NCI-H187 treated with DMSO at 0.1 percent for 48 hours (cell line): ENCODE measurements around the gene NUAK1.

Experiments
- DNase-seq: peaks from one replicate; lab custom pipeline; 2025; lab: John Stamatoyannopoulos, UW

The NUAK1 gene

DNA sequence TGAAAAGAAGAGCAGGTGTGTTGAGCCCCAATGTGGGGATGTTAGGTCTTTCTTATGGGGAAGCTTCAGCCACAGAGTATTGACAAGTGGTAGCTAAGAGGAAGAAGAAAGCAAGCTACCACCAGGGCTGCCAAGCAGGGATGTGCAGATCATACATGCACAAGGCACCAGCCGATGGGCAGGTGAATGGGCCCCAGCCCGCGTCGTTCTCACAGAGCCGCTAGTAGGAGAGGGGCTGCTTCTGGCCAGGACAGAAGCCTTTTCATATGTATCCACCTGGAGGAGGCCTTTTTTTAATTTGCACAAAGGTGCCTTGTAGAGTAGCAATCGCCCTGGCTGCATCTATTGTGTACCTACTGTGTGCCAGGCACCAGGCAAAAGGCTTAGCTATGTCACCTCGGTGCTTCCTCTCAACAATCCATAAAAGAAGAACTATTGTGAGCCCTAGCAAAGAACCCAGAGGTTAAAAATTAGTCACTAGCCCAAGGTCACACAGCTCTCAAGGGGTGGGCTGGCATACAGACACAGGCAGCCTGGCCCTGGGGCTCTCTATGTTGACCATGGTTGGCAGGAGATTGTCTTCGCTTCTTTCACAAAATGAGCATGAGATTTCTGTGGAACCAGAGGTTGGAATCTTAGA, 8.2 kb downstream of the NUAK1 start:
- DNase-seq: no peak

DNA sequence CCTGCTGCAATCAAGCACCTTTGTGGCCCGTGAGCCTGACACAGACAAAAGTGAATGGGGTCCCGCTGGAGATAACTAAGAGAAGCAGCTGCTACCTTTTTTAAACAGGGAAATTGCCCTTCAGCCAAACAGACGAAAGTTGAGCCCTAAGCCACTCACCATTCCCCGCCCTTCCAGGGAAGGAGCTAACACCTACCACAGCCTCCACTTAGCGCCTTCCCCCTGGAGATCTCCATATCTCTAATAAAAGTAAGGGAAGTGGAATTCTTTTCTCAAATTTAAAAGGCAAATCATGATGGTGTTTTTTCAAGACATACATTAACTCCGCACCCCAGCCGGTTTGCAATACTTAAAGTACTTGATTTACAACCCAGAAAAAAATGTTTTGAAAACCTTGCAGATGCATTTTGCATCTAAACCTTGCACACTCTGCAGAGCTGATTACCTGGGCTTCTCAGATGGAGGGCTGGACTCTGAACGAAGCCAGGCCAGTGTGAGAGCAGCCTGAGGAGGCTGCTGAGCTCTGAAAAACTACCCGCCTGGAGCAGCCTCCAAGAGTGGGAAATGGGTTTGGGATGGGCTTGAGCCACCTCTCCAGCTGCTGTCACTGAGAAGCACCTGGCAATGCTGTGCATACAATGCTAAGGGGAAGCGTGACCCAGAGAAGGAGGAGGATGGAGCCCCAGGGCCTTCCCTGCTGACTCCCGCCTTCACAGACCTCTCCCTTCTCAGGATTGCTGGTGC, 10.0 kb downstream of the NUAK1 start:
- peak; percentile 90 for DNase-seq

DNA sequence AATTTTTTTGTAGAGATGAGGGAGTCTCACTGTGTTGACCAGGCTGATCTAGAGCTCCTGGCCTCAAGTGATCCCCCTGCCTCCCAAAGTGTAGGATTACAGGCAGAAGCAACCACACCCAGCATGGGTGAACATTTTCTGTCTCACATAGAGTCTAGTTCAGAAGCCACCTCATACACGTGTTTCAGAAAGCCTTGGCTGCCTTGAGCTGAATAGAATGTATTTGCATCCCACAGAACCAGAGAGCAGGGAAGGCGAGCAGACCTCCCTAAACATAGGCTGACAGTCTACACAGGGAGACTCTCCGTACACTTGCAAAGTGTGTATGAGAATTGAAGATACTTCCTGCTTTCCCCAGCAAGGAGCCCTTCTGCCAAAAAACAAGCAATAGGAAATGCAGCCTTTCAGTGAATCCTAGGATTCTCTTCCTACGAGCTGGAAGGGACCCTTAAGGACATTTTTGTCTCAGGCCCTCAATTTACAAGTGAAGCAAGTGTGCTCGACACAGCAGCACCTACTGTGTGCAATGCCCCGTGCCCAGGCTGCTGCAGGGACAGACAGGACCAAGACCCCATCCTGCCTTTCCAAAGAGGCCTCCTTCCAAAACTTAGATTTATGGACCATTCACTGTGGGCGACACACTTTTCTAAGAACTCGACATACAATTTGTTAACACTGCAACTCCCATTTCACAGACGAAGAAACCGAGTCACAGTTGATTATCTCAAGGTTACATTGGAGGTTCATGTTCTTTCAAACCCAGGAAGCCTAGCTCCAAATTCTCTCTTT, 11.2 kb downstream of the NUAK1 start:
- no peak for DNase-seq

DNA sequence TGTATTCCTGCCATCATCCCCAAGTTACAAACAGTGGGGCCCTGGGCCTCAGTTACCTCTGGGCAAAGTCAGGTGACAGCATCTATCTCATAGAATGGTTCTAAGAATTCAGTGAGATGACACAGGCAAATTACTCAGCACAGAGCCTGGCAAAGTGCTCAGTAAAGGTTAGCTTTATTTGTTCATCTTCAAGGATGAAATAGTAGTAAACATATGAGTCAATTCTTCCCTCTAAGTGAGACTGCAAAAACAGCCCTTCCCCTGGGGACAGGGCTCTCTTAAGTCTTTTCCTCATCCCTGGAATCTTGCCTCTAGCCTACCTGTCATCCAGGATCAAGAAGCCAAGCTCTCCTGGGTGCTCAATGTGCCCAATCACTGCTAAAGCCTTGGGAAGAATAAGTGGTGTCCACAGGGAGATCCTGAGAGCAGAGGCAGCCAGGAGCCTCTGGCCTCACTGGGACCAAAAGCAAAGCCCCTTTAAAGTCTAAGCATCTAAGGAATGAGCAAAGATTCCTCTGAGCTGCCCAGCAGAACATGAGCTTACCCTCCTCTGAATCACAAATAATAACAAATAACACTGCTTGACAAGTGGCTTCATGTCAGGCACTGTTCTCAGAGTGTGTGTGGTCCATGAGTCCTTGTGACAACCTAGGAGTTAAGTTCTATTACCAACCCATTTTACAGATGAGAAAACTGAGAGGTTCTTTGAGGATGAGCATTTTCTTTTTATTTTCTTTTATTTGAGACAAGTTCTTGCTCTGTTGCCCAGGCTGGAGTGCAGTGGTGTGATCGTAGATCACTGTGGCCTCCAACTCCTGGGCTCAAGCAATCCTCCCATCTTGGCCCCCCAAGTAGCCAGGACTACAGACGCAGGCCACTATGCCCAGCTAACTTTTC, 12.1 kb downstream of the NUAK1 start:
- no peak for DNase-seq

DNA sequence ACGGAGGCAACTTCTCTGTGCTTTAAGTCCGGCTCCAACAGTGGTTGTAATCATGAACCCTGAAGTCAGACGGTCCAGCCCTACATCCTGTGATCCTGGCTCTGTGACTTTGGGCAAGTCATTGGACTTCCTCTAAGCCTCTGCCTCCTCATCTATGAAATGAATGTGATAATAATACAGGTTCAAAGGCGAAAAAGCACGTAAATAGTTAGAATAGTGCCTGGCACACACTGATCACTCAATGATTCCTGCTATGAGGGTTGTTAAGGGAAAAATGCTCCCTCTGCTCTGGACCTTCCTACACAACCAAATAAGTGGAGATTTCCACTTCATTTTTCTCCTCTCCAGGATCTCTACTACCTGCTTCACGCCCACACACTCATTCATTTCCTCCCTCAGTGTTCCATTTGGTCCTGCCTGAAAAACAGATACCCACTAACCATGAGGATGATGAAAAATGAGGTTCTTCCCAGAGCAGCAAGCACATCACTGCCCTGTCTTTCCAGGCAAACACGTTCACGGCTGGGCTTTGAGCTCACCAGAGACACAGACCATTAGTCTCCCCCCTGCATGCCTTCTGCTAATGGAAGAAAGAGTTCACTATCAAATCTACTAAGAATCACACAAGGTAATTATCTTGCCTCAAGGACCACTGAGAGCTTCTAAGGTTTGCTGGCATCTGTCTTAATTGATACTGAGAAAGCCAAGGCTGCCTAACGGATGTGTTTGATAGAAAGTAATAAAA, 13.2 kb downstream of the NUAK1 start:
- DNase-seq: no peak

DNA sequence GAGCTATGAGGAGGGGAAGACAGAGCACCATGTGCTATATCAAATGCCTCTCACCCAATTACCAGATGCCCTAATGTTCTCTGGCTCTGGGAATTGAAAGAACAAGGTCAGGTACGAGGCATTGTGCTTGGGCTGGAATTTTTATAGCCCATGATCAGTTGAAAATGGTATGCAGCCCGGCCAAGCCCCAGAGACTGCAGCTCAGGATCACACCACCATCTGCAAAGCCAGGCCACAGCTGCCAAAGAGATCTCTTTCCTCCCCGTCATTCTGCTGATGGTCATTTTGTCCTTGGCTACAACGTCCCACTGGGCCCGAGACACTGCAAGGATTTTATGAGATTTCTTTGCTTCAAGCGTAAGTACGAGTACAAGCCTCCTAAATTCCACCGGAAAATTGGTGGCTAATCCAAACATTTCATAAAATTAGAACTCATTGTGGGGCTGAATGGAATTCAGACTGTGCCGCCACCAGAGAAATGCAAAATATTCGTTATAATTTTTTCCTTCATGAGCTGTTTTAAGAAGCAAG, 15.1 kb downstream of the NUAK1 start:
- DNase-seq: no peak

DNA sequence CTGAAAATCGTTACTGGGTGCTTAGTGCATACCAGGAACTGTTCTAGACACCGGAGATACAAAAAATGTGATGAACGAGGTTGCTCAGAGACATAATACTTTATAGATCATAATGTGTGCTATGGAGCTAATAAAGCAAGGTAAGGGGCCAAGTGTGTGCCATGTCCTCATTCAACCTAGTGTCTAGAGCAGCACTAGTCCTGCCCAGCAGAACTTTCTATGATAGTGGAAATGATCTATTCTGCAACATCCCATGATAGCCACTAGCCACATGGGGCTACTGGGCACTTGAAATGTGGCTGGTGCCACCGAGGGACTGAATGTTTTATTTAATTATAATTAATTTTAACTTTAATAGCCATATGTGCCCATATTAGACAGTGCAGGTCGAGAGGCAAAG, 15.6 kb downstream of the NUAK1 start:
- DNase-seq: no peak

DNA sequence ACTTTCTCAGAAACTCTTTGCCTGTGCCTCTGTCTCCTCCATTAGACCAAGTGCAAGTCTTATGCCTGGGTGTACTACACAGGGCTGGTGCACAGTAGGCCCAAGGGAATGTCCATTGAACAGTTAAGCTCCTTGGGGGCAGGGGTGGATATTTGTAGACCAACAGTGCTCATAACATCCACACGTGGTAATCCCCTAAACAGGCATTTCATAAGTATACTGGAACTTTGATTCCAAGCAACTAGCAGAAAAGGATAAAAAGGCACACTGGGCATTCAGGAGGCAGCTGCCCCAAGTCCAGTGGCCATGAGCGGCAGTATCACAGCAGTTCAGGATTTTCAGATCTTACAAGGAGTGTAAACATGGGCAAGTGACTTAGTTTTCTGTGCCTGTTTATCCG, 16.8 kb downstream of the NUAK1 start:
- DNase-seq: no peak

DNA sequence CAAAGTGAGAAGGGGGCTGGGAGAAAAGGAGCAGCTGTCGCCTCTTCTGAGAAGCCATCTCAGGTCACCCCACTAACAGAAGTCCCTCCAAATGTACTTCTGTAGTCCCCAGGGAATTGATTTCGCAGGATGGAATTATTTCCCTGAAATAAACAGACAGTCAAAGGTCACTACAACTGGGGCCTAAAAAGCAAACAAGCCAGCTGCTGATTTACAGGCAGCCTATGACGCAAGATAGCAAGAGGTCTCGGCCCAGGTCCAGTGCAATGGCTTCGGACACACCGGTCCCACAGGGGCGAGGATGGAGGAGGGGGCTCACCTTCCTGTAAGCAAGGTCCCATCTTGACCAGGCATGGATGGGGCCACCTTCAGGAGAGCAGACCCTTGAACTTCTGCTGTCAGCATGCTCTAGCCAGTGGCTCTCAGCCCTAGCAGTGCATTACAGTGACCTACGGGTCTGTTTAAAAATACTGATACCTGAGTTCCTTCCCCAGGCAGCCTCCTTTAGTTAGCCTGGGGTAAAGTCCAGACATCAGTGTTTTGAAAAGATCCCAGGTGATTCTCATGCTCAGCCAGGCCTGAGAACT, 18.1 kb downstream of the NUAK1 start:
- no peak for DNase-seq

DNA sequence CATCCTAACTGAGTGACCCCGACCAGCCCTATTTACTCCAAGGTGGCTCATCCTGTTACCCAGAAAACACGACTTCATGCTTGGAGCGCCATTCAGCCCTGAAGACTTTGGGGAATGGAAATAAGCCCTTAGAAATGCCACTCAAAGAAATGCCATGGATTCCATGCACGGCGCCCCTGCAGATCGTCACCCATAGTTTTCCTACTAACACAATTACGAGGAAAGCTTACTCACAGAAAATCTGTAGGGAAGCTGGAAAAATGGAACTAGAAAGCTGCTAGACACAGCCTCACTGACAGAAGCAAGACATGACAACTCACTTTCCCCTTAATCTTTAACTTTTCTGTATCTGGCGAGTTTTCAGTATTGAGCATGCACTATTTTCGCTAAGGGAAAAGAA, 19.5 kb downstream of the NUAK1 start:
- DNase-seq: no peak

DNA sequence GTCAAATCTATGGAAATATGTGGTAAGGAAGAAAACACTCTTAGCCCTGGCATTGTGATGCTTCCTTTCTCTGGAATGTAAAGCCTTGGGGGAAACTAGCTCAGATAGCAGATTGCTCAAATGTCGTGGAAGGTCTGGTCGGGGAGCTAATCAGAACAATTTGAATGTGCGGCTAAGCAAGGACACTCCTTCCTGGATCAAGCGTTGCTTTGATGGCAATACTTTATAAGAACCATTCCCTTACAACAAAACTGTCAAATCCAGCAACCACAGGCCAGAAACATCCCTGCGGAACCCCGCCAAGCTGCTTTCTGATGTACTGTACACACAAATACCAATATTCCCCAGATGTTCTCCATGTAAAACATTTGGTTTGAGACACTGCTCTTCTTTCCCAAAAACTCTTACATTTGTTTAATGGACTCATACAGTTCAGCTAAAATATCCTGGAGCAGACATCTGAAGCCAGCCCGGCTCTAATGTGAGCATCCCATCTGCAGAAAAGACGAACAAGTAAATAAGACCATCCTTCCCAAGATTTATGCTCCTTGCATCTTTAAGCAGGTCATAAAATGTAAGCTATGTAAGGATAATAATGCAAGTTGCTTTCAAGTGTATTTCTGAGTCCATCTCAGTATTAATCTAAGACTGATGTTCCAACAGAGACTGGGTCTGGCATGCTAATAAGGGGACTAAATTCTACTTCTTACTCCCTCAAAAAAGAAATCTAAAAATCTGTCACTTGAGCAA, 20.2 kb downstream of the NUAK1 start:
- DNase-seq: no peak

DNA sequence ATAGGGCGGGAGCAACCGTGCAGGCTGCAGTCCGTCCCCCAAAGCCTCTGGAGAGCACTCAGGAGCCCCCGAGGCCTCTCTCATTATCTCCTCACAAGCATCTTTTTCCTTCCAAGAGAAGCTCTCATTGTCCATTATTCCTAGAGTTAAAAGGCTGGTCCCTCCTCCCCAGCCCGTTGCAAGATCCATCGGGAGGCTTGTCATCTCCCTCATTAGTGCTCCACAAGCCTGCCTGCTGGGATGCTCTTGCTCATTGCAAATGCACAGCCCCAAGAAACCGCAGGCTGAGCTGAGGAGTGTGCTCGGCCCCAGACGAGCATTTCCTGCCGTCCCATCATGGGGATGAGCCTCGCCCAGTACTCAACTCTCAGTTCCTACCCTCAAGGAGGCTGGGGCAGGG, 23.3 kb downstream of the NUAK1 start:
- DNase-seq: peak; percentile 72

DNA sequence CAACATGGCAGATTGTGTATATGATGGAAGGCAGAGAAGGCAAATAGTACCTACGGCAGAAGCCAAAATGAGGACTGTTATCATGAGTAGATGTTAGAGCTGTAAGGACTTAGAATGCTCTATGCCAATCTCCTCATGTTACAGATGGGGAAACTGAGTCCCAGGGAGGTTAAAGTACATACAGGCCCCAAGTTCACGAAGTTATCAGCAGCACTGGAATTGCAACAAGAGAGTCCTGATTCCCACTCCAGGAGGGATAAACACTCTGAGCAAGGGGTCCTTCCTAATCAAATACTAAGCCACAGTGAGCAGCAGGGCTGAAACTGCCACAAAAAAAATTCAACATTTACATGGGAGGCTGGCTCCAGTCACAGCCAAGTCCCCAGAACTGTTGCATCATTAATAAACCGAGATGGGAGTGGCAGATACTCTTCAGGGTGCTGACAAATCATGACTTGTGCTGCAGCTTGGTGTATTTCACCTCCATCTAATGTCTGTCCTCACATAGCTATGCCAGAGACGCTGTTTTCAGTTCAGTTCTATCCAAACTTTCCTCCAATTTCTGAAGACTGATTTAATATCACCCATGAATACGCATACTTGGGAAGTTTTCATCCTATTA, 24.2 kb downstream of the NUAK1 start:
- no peak for DNase-seq

DNA sequence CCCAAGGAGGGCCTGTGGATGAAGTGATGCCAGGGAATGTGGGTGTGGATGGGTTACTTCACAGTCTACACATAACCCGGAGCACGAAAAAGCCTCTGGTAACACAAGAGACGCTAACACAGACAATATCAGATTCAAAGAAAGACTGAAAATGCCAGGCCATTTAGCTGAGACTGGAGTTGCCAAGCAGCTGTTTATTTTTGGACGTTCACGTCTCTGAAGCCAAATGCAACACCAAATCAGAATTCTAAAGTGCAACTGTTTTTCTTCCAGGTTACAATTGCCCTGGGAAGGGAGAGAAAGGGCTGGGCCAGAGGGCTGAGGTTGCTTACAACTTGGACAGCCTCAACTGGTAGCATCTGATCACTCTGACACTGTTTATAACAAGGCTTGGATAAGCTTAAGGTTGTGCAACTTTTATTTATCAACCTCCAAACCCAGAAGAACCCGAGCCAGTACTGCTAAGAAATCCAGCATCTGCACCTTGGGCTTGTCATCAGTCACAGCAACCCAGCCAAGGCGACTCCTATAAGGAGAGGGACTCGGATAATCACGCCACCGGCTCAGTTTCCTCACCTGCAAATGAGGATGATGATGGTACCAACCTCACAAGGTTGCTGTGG, 24.8 kb downstream of the NUAK1 start:
- no peak for DNase-seq

DNA sequence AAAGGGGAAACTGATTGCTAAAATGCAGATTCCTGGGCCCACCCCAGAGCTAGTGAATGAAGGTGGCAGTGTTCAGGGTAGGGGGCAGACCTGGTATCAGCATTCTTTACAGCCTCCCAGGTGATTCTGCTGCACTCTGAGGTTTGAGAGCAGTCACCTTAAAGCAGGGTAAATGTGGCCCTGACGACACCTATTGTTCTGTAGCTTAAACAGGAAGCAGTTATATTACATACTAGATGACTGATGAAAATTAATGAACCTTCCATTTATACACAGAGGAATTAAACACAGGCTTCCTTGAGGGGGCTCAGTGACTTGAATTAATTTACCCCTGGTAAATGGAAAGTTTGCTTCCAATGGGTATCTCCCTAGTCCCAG, 25.3 kb downstream of the NUAK1 start:
- DNase-seq: no peak

DNA sequence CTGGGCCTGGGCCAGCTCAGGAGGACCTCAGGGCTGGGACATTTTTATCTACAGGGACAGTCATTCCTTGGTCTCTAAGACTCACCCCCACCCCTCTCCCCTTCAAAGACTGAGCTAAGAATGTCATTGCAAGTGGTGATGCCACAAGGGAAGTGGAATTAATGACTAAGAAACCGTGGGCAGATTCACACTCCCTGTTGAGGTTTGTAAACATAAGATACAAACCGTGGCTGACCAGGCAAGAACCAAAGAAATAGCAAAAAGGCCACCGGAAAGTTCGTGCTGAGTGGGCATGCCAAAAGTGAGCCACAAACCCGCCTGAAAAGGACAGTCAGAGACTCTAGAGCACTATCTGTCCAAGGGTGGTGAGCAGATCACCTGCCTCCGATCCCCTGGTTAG, 25.7 kb downstream of the NUAK1 start:
- DNase-seq: no peak

DNA sequence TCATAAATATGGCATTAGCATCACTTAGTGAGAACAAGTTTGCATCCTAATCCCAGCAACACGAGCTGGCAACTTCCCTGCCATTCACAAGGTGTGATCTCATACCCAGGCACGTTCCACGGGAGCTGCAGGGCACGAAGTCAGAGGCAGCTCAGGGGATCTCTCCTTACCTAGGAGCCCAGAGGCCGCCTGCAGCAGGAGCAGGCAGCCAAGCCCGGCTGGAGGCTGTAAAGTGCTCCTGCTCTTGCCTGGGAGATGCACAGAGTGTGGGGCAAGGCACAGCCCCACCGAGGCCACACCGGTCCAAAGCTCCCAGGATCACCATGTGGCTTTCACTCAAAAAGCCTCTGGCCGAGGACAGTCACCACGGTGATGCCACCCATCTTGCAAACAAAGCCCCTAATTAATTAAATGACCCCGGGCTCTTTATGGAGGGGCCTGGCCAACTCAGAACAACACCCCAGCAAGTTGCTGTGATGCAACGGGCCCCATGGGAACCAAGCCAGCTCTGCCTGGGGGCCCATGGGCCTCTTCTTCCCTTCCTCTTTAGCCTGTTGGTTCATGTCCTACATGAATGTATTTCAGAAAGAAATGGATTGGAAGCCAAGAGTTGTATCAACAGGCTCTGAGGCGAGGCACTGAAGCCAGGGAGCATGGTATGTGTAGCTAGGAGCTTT, 26.5 kb downstream of the NUAK1 start:
- DNase-seq: no peak

DNA sequence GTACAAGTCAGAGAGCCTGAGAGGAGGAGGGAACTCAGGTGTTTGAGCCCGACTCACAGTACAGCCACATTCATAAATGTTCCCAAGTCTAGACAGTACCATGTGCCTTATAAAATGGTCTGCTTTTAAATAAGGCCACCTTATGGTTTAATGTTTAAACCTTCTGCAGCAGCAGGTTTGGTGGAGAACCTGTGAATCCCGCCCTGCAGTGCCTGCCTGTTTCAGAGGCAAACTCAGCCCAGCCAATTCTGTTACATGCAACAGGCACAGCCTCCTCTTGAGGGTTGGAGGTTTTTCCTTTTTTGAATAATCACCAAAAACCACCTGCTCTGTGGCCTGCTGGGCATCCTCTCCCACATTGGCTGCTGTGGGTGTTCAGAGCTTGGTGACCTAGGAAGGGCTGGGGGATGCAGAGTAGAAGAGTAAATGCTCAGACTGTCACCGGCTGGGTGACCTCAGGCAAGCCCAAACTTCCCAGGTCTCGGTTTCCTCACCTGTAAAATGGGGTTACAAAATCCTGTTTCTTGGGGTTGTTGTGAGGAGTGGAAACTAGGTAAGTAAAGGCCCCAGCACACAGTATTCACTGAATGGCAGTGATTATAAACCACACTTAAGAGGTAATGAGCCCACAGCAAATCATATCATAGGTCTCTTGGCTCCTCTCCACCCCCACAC, 28.0 kb downstream of the NUAK1 start:
- DNase-seq: no peak
